Measurements from ENCODE around the gene RAB12. TPM values are rescaled to one million over a fixed set of nuclear protein-coding genes. Genes with fewer than 3 reads are reported as not detected.
"Not testable (repeated sequence)": the region's sequence is repeated elsewhere in the genome, so short reads cannot be mapped to it uniquely, and the experiment has no call there.

RAB12 gene
- total RNA-seq, 4 donors from 2014 or later = 21.4 to 37.1 (median 28.4) TPM

DNA sequence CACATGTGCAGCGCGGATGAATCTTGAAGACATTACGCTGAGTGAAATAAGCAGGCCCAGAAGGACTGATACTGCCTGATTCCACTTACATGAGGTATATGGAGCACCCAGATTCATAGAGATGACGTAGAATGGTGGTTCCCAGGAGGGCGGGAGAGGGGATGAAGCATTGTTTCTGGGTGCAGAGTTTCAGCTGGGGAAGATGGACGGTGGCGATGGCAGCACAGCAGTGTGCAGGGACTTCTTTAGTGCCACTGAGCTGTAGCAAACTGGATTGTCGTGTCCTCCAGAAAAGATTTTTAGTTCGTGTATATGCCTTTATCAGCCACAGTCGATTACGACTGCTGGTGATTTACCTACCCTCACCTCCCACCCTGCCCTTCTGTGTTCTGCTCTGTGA lies 30.5 kb downstream of the RAB12 start:
- DNase-seq = no peak
- H3K4me3 ChIP-seq = no peak overlapping the region
- no peaks in the 10 kb centered on the region for H3K27me3 ChIP-seq
- no peaks in the 10 kb centered on the region for H3K4me1 ChIP-seq
- H3K27ac ChIP-seq = no peak overlapping the region
- no peaks in the 10 kb centered on the region for H3K9me3 ChIP-seq
- TF ChIP-seq POLR2A (IDR thresholded peaks at IDR 0.05) = no peak
- TF ChIP-seq, protein P1, sequence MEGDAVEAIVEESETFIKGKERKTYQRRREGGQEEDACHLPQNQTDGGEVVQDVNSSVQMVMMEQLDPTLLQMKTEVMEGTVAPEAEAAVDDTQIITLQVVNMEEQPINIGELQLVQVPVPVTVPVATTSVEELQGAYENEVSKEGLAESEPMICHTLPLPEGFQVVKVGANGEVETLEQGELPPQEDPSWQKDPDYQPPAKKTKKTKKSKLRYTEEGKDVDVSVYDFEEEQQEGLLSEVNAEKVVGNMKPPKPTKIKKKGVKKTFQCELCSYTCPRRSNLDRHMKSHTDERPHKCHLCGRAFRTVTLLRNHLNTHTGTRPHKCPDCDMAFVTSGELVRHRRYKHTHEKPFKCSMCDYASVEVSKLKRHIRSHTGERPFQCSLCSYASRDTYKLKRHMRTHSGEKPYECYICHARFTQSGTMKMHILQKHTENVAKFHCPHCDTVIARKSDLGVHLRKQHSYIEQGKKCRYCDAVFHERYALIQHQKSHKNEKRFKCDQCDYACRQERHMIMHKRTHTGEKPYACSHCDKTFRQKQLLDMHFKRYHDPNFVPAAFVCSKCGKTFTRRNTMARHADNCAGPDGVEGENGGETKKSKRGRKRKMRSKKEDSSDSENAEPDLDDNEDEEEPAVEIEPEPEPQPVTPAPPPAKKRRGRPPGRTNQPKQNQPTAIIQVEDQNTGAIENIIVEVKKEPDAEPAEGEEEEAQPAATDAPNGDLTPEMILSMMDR (IDR thresholded peaks at IDR 0.05) = no peak
- peaks cover 0 to 46% (median 0%) of the 10 kb centered on the region in 3 donors for H3K36me3 ChIP-seq

GRCh38 chr18:8643326-8643878 lies 34.2 kb downstream of the RAB12 start:
- Histone ChIP-seq H3K27ac (no peak overlapping the region), H3K27me3 (no peaks in the 10 kb centered on the region), H3K4me1 (no peaks in the 10 kb centered on the region), H3K36me3 (peaks cover 0 to 11% (median 0%) of the 10 kb centered on the region in 3 donors), H3K4me3 (no peak overlapping the region), H3K9me3 (no peaks in the 10 kb centered on the region)
- no peak for DNase-seq
- no peak for TF ChIP-seq POLR2A (IDR thresholded peaks at IDR 0.05)

DNA sequence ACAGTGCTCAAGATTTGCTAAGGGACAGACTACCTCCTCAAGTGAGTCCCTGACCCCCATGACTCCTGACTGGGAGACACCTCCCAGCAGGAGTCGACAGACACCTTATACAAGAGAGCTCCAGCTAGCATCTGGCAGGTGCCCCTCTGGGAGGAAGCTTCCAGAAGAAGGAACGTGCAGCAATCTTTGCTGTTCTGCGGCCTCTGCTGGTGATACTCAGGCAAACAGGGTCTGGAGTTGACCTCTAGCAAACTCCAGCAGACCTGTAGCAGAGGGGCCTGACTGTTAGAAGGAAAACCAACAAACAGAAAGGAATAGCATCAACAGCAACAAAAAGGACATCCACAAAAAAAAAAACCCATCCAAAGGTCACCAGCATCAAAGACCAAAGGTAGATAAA lies 38.1 kb downstream of the RAB12 start:
- not testable (repeated sequence) for H3K4me3 ChIP-seq, H3K4me1 ChIP-seq

DNA sequence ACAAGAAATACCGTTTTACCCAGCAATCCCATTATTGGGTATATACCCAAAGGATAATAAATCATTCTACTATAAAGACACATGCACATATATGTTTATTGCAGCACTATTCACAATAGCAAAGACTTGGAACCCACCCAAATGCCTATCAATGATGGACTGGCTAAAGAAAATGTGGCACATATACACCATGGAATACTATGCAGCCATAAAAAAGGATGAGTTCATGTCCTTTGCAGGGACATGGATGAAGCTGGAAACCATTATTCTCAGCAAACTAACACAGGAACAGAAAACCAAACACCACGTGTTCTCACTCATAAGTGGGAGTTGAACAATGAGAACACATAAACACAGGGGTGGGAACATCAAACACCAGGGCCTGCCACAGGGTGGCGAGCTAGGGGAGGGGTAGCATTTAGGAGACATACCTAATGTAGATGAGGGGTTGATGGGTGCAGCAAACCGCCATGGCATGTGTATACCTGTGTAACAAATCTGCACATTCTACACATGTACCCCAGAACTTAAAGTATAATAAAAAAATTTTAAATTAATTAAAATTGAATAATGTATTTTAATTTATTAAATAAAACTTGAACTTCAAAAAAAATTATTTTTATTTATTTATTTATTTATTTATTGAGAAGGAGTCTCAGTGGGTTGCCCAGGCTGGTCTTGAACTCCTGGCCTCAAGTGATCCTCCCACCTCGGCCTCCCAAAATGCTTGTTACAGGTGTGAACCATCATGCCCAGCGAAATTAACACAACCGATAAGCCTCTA lies 42.4 kb downstream of the RAB12 start:
- H3K9me3 ChIP-seq, H3K4me3 ChIP-seq, H3K27ac ChIP-seq, DNase-seq, H3K36me3 ChIP-seq, H3K4me1 ChIP-seq, H3K27me3 ChIP-seq: not testable (repeated sequence)

More for the DNA sequence above, 38.1 kb downstream of the RAB12 start:
- not testable (repeated sequence) for H3K36me3 ChIP-seq, H3K27ac ChIP-seq, H3K27me3 ChIP-seq, DNase-seq, H3K9me3 ChIP-seq

DNA sequence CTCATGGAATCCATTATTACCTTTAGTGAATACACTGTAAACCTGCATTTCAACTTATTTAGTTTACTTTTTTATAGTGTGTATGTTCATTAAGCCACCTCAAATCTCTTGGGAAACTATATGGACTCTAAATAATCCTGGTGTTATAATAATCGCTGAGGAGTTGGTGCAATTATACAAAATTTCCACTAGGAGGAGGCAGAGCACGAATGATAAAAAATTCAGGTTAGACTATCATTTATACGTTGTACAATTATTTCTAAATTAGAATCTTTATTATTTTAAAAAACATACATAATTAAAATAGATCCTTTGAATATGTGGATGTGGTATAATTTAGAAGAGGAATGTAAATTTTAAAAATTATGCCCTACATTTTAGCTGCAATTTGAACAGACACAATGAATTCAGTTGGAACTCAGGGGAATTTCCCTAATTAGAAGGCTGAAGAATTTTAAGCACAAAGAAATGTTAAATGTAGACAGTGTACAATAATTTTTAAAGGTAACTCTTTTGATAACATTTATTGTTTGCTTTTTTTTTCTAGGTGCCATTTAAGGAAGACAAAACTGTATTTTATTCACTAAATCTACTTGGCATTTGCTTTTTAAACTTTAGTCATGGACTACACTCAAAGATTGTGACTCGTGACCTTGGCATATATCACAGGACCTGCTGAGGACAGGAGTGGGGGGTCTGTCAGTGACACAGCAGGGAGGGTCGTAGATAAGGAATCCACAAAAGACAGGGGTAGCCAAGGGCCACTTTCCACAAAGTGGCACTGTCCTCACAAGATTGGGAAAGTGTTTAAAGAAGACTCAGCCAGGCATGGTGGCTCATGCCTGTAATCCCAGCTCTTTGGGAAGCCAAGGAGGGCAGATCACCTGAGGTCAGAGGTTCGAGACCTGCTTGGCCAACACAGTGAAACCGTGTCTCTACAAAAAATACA lies 45.5 kb downstream of the RAB12 start:
- Histone ChIP-seq H3K27ac (no peak overlapping the region), H3K36me3 (no peaks in the 10 kb centered on the region), H3K4me1 (no peaks in the 10 kb centered on the region), H3K27me3 (no peaks in the 10 kb centered on the region), H3K4me3 (no peak overlapping the region), H3K9me3 (no peaks in the 10 kb centered on the region)
- TF ChIP-seq, protein P1 (IDR thresholded peaks at IDR 0.05) = peak; percentile 43 to 93 (median 81)
- TF ChIP-seq POLR2A (IDR thresholded peaks at IDR 0.05) = no peak
- DNase-seq = no peak

- no peak overlapping the region for H3K27ac ChIP-seq
- TF ChIP-seq, protein P1 (IDR thresholded peaks at IDR 0.05) = no peak
- no peak for TF ChIP-seq POLR2A (IDR thresholded peaks at IDR 0.05)
- no peak overlapping the region for H3K4me3 ChIP-seq
- no peaks in the 10 kb centered on the region for H3K27me3 ChIP-seq
- H3K4me1 ChIP-seq = no peaks in the 10 kb centered on the region
- H3K36me3 ChIP-seq = no peaks in the 10 kb centered on the region
- no peaks in the 10 kb centered on the region for H3K9me3 ChIP-seq
- DNase-seq = no peak
These were observed 47.0 kb downstream of the RAB12 start for GRCh38 chr18:8656232-8656631.
